Choroid plexus epithelial cell (primary cell): ENCODE results near the gene RBFOX2.

ENCODE experiments used
- DNase-seq: peaks from one replicate; pipeline ENCODE4 v3.0.0-alpha.2; 2010; ENCODE audit warnings: low read depth
- H3K4me3 ChIP-seq: 2 replicates; pipeline ENCODE4 v1.5.1; 2011; ENCODE audit warnings: low read depth, mild to moderate bottlenecking, control low read depth, low read length, moderate library complexity
- TF ChIP-seq, protein P1 (sequence below): conservative IDR thresholded peaks from 2 replicates; pipeline ENCODE4 v1.5.1; 2011; ENCODE audit warnings: low read depth, mild to moderate bottlenecking, control low read depth, inconsistent platforms, low read length, moderate library complexity

Gene RBFOX2

DNA sequence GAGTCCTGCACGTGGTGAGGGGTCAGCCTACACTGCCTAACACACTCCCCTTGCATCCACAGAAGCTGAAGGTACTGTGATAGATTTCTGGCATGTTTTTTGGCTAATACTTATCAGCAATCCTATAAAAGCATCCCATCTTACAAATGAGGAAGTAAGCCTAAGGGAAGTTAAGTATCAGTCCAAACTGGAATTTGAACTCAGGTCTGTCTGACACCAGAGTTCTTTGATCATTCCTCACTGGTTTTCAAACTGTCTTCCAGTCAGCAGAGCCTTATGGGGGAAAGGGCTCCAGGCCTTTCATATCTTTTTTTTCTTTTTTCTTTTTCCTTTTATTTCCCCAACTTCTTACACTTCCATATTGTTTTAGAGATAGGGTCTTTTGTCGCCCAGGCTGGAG lies 105.6 kb downstream of the RBFOX2 start:
- no peak overlapping the region for H3K4me3 ChIP-seq
- DNase-seq, result no peak
- TF ChIP-seq, protein P1, sequence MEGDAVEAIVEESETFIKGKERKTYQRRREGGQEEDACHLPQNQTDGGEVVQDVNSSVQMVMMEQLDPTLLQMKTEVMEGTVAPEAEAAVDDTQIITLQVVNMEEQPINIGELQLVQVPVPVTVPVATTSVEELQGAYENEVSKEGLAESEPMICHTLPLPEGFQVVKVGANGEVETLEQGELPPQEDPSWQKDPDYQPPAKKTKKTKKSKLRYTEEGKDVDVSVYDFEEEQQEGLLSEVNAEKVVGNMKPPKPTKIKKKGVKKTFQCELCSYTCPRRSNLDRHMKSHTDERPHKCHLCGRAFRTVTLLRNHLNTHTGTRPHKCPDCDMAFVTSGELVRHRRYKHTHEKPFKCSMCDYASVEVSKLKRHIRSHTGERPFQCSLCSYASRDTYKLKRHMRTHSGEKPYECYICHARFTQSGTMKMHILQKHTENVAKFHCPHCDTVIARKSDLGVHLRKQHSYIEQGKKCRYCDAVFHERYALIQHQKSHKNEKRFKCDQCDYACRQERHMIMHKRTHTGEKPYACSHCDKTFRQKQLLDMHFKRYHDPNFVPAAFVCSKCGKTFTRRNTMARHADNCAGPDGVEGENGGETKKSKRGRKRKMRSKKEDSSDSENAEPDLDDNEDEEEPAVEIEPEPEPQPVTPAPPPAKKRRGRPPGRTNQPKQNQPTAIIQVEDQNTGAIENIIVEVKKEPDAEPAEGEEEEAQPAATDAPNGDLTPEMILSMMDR, result no peak

DNA sequence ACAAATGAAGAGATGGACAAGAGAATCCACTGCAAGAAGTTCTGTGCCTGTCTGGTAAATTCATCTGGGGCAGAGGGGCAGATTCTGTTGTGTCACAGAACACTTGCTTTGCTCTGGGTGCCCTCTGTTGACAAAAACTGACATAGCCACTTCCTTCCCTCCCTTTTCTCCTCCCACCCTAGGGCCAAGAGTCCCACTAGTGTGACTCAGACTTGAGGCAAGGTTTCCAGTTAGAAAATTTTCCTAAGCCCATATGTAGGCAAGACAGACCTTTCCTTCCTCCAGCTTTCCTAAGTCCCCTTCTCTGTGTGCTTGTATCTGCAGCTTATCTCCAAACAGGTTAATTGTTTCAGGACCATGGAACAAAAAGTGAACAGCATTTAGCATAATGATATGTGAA lies 106.8 kb downstream of the RBFOX2 start:
- TF ChIP-seq, protein P1, result peak; percentile 72
- peak; percentile 92 for DNase-seq
- H3K4me3 ChIP-seq, result no peak overlapping the region

DNA sequence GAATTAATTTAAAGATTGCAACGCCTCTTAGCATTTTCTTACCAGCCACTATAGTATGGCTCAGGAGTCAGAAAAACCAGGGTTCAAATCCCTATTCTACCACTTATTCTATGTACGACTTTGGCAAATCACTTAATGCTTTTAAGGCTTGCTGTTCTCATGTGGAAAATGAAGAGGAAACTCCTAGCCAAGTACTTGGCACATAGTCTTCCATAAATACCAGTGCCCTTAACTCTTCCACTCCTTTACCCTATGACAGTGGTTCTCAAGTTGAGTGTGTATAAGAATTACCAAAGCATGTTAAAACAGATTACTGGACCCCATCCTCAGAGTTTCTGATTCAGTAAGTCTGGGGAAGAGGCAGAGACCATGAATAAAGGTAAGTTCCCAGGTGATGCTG lies 107.6 kb downstream of the RBFOX2 start:
- TF ChIP-seq, protein P1, result no peak
- no peak overlapping the region for H3K4me3 ChIP-seq
- no peak for DNase-seq

DNA sequence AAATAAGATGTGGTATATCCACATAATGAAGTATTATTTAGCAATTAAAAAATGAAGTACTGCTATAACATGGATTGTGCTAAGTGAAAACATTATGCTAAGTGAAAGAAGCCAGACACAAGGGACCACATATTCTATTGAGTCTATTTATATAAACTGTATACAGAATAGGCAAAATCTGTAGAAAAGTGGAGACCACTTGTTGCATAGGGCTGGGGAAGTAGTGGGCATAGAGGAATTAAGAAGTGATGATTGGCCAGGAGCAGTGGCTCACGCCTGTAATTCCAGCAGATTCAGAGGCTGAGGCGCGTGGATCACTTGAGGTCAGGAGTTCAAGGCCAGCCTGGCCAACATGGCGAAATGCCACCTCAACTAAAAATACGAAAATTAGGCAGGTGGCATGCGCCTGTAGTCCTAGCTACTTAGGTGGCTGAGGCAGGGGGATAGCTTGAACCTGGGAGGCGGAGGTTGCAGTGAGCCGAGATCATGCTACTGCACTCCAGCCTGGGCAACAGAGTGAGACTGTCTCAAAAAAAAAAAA lies 109.6 kb downstream of the RBFOX2 start:
- no peak overlapping the region for H3K4me3 ChIP-seq
- TF ChIP-seq, protein P1, result no peak
- no peak for DNase-seq

DNA sequence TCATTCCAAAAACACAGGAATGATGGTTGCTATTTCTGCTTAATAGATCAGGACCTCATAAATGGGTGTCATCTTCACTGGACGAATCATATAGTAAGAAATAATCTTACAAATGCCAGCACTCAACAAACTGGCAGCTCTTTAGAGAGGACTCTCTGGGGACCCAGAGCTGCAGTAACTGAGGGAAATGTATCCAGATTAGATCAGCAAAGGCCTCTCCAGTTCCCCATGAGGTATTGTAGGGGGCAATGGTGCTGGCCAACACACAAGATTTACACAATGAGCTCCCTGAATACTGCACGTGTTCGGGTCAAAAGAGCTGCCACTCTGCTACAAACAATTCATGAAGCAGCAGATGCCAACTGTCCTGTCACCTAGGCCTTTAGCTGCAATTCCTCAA lies 110.2 kb downstream of the RBFOX2 start:
- DNase-seq, result no peak
- H3K4me3 ChIP-seq, result no peak overlapping the region
- TF ChIP-seq, protein P1, result no peak

DNA sequence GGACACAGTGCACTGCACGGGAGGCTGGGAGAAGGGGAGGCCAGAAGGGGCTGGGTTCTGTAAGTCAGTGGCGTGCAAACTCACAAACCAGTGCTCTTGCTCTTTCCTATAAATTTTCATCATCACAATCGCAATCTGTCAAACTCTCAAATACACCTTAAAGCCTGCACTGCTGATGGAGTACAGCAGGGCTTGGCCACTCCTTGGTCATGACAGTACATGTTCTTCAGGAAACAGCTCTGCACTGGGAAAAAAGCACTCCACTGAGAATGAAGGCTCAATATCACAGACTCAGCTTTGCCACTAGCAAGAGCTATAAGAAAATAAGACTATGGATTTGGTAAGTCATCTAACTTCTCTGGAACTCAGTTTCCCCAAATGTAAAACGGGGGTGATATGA lies 111.0 kb downstream of the RBFOX2 start:
- TF ChIP-seq, protein P1, result no peak
- DNase-seq, result no peak
- H3K4me3 ChIP-seq, result no peak overlapping the region

GRCh38 chr22:35915477-35916013 lies 113.1 kb downstream of the RBFOX2 start:
- TF ChIP-seq, protein P1, result no peak
- peak; percentile 21 for DNase-seq
- peak overlapping the region; percentile 58 for H3K4me3 ChIP-seq
